ENCODE results near the gene DIAPH2. TPM values are rescaled to one million over a fixed set of nuclear protein-coding genes. Genes with fewer than 3 reads are reported as not detected.
"Not testable (repeated sequence)": the region's sequence is repeated elsewhere in the genome, so short reads cannot be mapped to it uniquely, and the experiment has no call there.

DIAPH2 gene
- total RNA-seq, 4 donors from 2014 or later, result 16.7 to 27.3 (median 20.3) TPM

- intact Hi-C loops (cut with DNase I; ENCODE audit: low total_unique reads), result no loop called here
- no peak for TF ChIP-seq POLR2A (IDR thresholded peaks at IDR 0.05)
- H3K4me3 ChIP-seq (ENCODE audit: low read depth, poor library complexity, severe bottlenecking), result no peak overlapping the region
- no peak for DNase-seq (ENCODE audit: low spot score in 2 of 2)
- 66 to 92% methylated on average over 5 of the region's 5 CpGs for WGBS, 2 donors
These were observed 158.9 kb downstream of the DIAPH2 start for GRCh38 chrX:96843566-96843965.

- intact Hi-C loops (cut with DNase I; ENCODE audit: low total_unique reads), result no loop called here
- no peak for TF ChIP-seq POLR2A (IDR thresholded peaks at IDR 0.05)
- no peak for TF ChIP-seq CTCF (IDR thresholded peaks at IDR 0.05)
- H3K4me3 ChIP-seq (ENCODE audit: low read depth, poor library complexity, severe bottlenecking), result no peak overlapping the region
- DNase-seq (ENCODE audit: low spot score in 2 of 2), result no peak
- 91 to 95% methylated on average over 1 of the region's 1 CpG for WGBS, 2 donors
These were observed 162.2 kb downstream of the DIAPH2 start for GRCh38 chrX:96846841-96847240.

GRCh38 chrX:96859422-96859821 is 174.8 kb downstream of the DIAPH2 start:
- 75 to 95% methylated on average over 1 to 4 of the region's 4 CpGs for WGBS, 2 donors
- H3K4me3 ChIP-seq (ENCODE audit: low read depth, poor library complexity, severe bottlenecking); DNase-seq (ENCODE audit: low spot score in 2 of 2); intact Hi-C loops (cut with DNase I; ENCODE audit: low total_unique reads): not testable (repeated sequence)

GRCh38 chrX:96861218-96861617 is 176.6 kb downstream of the DIAPH2 start:
- TF ChIP-seq CTCF (IDR thresholded peaks at IDR 0.05) (no peak), POLR2A (IDR thresholded peaks at IDR 0.05) (no peak)
- H3K4me3 ChIP-seq (ENCODE audit: low read depth, poor library complexity, severe bottlenecking), result no peak overlapping the region
- 64 to 91% methylated on average over 3 of the region's 3 CpGs for WGBS, 2 donors
- no peak for DNase-seq (ENCODE audit: low spot score in 2 of 2)
- intact Hi-C loops (cut with DNase I; ENCODE audit: low total_unique reads), result no loop called here

GRCh38 chrX:96861661-96862060 is 177.0 kb downstream of the DIAPH2 start:
- intact Hi-C loops (cut with DNase I; ENCODE audit: low total_unique reads), result no loop called here
- WGBS, 2 donors, result 87 to 94% methylated on average over 4 of the region's 4 CpGs
- no peak overlapping the region for H3K4me3 ChIP-seq (ENCODE audit: low read depth, poor library complexity, severe bottlenecking)
- DNase-seq (ENCODE audit: low spot score in 2 of 2), result no peak
- no peak for TF ChIP-seq POLR2A (IDR thresholded peaks at IDR 0.05)

GRCh38 chrX:96883608-96884007 is 199.0 kb downstream of the DIAPH2 start, which contains the start of gene RPA4:
TSS of gene RPA4 (plus strand) at chrX:96883908. CDS start at chrX:96884311, 403 bp downstream.
- no peak for TF ChIP-seq CTCF (IDR thresholded peaks at IDR 0.05)
- no peak for TF ChIP-seq POLR2A (IDR thresholded peaks at IDR 0.05)
- intact Hi-C loops (cut with DNase I; ENCODE audit: low total_unique reads), result no loop called here
- DNase-seq (ENCODE audit: low spot score in 2 of 2), result no peak
- WGBS, 2 donors, result 94 to 98% methylated on average over 10 of the region's 10 CpGs
- no peak within 1 kb of the TSS for H3K4me3 ChIP-seq (ENCODE audit: low read depth, poor library complexity, severe bottlenecking)

- TF ChIP-seq CTCF (IDR thresholded peaks at IDR 0.05), result no peak
- no peak for TF ChIP-seq POLR2A (IDR thresholded peaks at IDR 0.05)
- H3K4me3 ChIP-seq (ENCODE audit: low read depth, poor library complexity, severe bottlenecking), result no peak overlapping the region
- 89 to 96% methylated on average over 12 to 13 of the region's 13 CpGs for WGBS, 2 donors
- intact Hi-C loops (cut with DNase I; ENCODE audit: low total_unique reads), result no loop called here
- no peak for DNase-seq (ENCODE audit: low spot score in 2 of 2)
These were observed 199.4 kb downstream of the DIAPH2 start for GRCh38 chrX:96884027-96884426.
